Caco-2 (cell line): Measurements from ENCODE around the gene CHD1L. TPM values are rescaled to one million over a fixed set of nuclear protein-coding genes. Genes with fewer than 3 reads are reported as not detected.

Source experiments
- BruUV-seq: library from RNA; stranded (reverse); fragments of 400-500 nt; replicated peaks from 2 replicates; lab custom pipeline; 2021; lab: Mats Ljungman, UMichigan
- CTCF ChIA-PET: fragments of 300-600 bp; sonication (Branson Sonifier 250); formaldehyde crosslinking; loops from one replicate; lab custom pipeline; 2022; ENCODE audit warnings: antibody characterized with exemption; lab: Charles Lee
- POLR2A ChIA-PET: fragments of 300-600 bp; sonication (Branson Sonifier 250); formaldehyde crosslinking; loops from one replicate; lab custom pipeline; 2022; ENCODE audit warnings: antibody characterized with exemption; lab: Charles Lee
- DNase-seq, 2 experiments: peaks; one replicate each; pipeline versions ENCODE4 v3.0.0 to v3.0.0-alpha.2; 2020 to 2022
- H3K27me3 ChIP-seq: replicated peaks from 2 replicates; pipeline ENCODE4 v1.6.0; 2011; ENCODE audit warnings: low read length; ENCODE audit not compliant: control insufficient read depth, insufficient read depth
- H3K36me3 ChIP-seq: 2 replicates; pipeline ENCODE4 v1.5.1; 2011; ENCODE audit warnings: low read length; ENCODE audit not compliant: control insufficient read depth, insufficient read depth
- H3K4me1 ChIP-seq: fragments of 250-450 bp; sonication (Bioruptor Pico); 2 replicates; pipeline ENCODE4 v1.5.1; 2020; ENCODE audit warnings: mild to moderate bottlenecking
- H3K4me3 ChIP-seq: 2 replicates; pipeline ENCODE4 v1.5.1; 2011; ENCODE audit warnings: low read depth, mild to moderate bottlenecking, control low read depth, low read length
- H3K9me3 ChIP-seq: fragments of 250-450 bp; sonication (Bioruptor Pico); 2 replicates; pipeline ENCODE4 v1.5.1; 2020; ENCODE audit warnings: mild to moderate bottlenecking, moderate library complexity
- H3K27ac Mint-ChIP-seq: one replicate; pipeline ENCODE4 v1.8.0; 2022; ENCODE audit warnings: mixed read lengths; ENCODE audit not compliant: unreplicated experiment
- H3K27me3 Mint-ChIP-seq: one replicate; pipeline ENCODE4 v1.8.0; 2022; ENCODE audit warnings: mixed read lengths; ENCODE audit not compliant: insufficient read depth, unreplicated experiment
- H3K36me3 Mint-ChIP-seq: one replicate; pipeline ENCODE4 v1.8.0; 2022; ENCODE audit warnings: mild to moderate bottlenecking, mixed read lengths; ENCODE audit not compliant: insufficient read depth, unreplicated experiment
- H3K4me1 Mint-ChIP-seq: one replicate; pipeline ENCODE4 v1.8.0; 2022; ENCODE audit warnings: low read depth, mixed read lengths; ENCODE audit not compliant: unreplicated experiment
- H3K4me3 Mint-ChIP-seq: one replicate; pipeline ENCODE4 v1.8.0; 2022; ENCODE audit warnings: mild to moderate bottlenecking, moderate library complexity, mixed read lengths; ENCODE audit not compliant: unreplicated experiment
- H3K9me3 Mint-ChIP-seq: one replicate; pipeline ENCODE4 v1.8.0; 2022; ENCODE audit warnings: mixed read lengths; ENCODE audit not compliant: unreplicated experiment
- CTCF ChIP-seq, 2 experiments: fragments of 200-600 bp in 1 of 2; IDR thresholded peaks; 1 replicate in 1 of 2; 2 replicates in 1 of 2; pipeline versions ENCODE4 v1.5.1 to v1.8.0; 2011 to 2022; ENCODE audit warnings: antibody characterized with exemption in 1 of 2, control low read depth in 1 of 2, inconsistent platforms in 1 of 2, low read depth in 1 of 2, low read length in 1 of 2, mild to moderate bottlenecking in 1 of 2, moderate library complexity in 1 of 2; ENCODE audit not compliant: insufficient read depth in 1 of 2, severe bottlenecking in 1 of 2, unreplicated experiment in 1 of 2
- intact Hi-C: fragments of 100-400 bp; cut with micrococcal nuclease; formaldehyde crosslinking; loops from one replicate; pipeline ENCODE4 v1.10.0; 2022; ENCODE audit not compliant: unreplicated experiment
- total RNA-seq: library from RNA; stranded (reverse); gene quantifications from 2 replicates; pipeline ENCODE4 v1.2.3, GENCODE V29; 2022

CHD1L gene
- total RNA-seq, 1 experiment from 2014 or later, result 56.2 TPM

- H3K27ac Mint-ChIP-seq, result no peak overlapping the region
- no peak overlapping the region for H3K4me3 Mint-ChIP-seq
- H3K27me3 ChIP-seq, result no peaks in the 10 kb centered on the region
- intact Hi-C loops, result no loop called here
- ChIA-PET POLR2A (no interaction called here), CTCF (interaction anchor here (0.5 kb wide), 1 partner anchor 261 kb away, joined by 3 read pairs; no protein-coding TSS in a partner anchor)
- no peaks in the 10 kb centered on the region for H3K36me3 ChIP-seq
- no TSS peak for BruUV-seq
- H3K27me3 Mint-ChIP-seq, result peaks cover 6% of the 10 kb centered on the region
- no peaks in the 10 kb centered on the region for H3K9me3 Mint-ChIP-seq
- H3K4me3 ChIP-seq, result no peak overlapping the region
- TF ChIP-seq CTCF (IDR thresholded peaks at IDR 0.05; ENCODE audit: insufficient read depth in 1 of 2, low read depth in 1 of 2, low read length in 1 of 2, severe bottlenecking in 1 of 2, unreplicated experiment in 1 of 2), result no peak
- peaks cover 12% of the 10 kb centered on the region for H3K4me1 ChIP-seq
- DNase-seq, result no peak
- no peaks in the 10 kb centered on the region; the same call in 1 of the 2 replicates for H3K9me3 ChIP-seq
- H3K4me1 Mint-ChIP-seq, result peaks cover 13% of the 10 kb centered on the region
- H3K36me3 Mint-ChIP-seq, result no peaks in the 10 kb centered on the region
Measured at GRCh38 chr1:147338571-147338970, 96.1 kb downstream of the CHD1L start.

- H3K4me1 ChIP-seq, result peaks cover 12% of the 10 kb centered on the region
- BruUV-seq, result no TSS peak
- H3K9me3 ChIP-seq, result no peaks in the 10 kb centered on the region; the same call in 1 of the 2 replicates
- Mint-ChIP-seq H3K27me3 (peaks cover 6% of the 10 kb centered on the region), H3K36me3 (no peaks in the 10 kb centered on the region), H3K4me3 (no peak overlapping the region), H3K4me1 (peaks cover 13% of the 10 kb centered on the region), H3K27ac (no peak overlapping the region), H3K9me3 (peaks cover 10% of the 10 kb centered on the region)
- ChIA-PET POLR2A (no interaction called here), CTCF (no interaction called here)
- no peak for DNase-seq
- no peak for TF ChIP-seq CTCF (IDR thresholded peaks at IDR 0.05; ENCODE audit: insufficient read depth in 1 of 2, low read depth in 1 of 2, low read length in 1 of 2, severe bottlenecking in 1 of 2, unreplicated experiment in 1 of 2)
- H3K27me3 ChIP-seq, result no peaks in the 10 kb centered on the region
- intact Hi-C loops, result no loop called here
- H3K36me3 ChIP-seq, result no peaks in the 10 kb centered on the region
- H3K4me3 ChIP-seq, result no peak overlapping the region
Measured at GRCh38 chr1:147341246-147341645, 98.8 kb downstream of the CHD1L start.

Other genes starting within 250 kb of the CHD1L start
- gene PRKAB2, start 70.2 kb upstream of the CHD1L start, total RNA-seq, result 30.1 and 31.5 TPM in 2 replicates
- 1.9 and 2.0 TPM in 2 replicates for gene FMO5, start 17.3 kb upstream of the CHD1L start, total RNA-seq